Erythroblast (primary cell): ENCODE measurements around the gene F8.
"Not testable (repeated sequence)": the region's sequence is repeated elsewhere in the genome, so short reads cannot be mapped to it uniquely, and the experiment has no call there.

Experiments used
- GATA1 ChIP-seq: IDR thresholded peaks from 2 replicates; pipeline ENCODE4 v1.6.1; 2011; ENCODE audit warnings: low read depth, mild to moderate bottlenecking, control low read depth, low read length, moderate library complexity
- POLR2A ChIP-seq: IDR thresholded peaks from 2 replicates; pipeline ENCODE4 v1.6.1; 2011; ENCODE audit warnings: mild to moderate bottlenecking, low read length

DNA sequence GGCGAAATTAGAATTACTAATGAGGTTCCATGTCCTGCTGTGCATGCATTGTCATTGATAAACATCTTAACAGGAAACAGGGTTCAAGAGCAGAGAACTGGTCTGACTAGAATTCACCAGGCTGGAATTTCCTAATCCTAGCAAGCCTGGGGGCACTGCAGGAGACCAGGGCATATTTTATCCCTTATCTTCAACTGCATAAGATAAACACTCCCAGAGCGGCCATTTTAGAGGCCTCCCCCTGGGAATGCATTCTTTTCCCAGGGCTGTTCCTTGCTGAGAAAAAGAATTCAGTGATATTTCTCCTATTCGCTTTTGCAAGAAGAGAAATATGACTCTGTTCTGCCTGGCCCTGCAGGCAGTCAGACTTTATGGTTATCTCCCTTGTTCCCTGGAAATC lies 66.7 kb downstream of the F8 start:
- not testable (repeated sequence) for TF ChIP-seq POLR2A, GATA1
